HG03196 (cell line): ENCODE data around the gene FNDC11.
"Not testable (repeated sequence)": the region's sequence is repeated elsewhere in the genome, so short reads cannot be mapped to it uniquely, and the experiment has no call there.

Source experiments
- ATAC-seq: cut with Tn5 transposase; IDR thresholded peaks from one replicate; pipeline ENCODE4 v1.9.1; 2021; ENCODE audit not compliant: unreplicated experiment

The FNDC11 gene

GRCh38 chr20:63553251-63553932 is 567 bp upstream of the FNDC11 start:
- ATAC-seq = peak; percentile 38

- ATAC-seq = no peak
Observed at GRCh38 chr20:63554361-63555278, 661 bp downstream of the FNDC11 start.

- no peak for ATAC-seq
Observed at GRCh38 chr20:63555661-63556381, 1.9 kb downstream of the FNDC11 start.

GRCh38 chr20:63556873-63557478 is 3.0 kb downstream of the FNDC11 start:
- no peak for ATAC-seq

GRCh38 chr20:63557481-63557891 is 3.5 kb downstream of the FNDC11 start:
- no peak for ATAC-seq

- no peak for ATAC-seq
Observed at GRCh38 chr20:63558804-63559484, 5.0 kb downstream of the FNDC11 start.

- not testable (repeated sequence) for ATAC-seq
Observed at GRCh38 chr20:63559485-63560332, 5.8 kb downstream of the FNDC11 start.

GRCh38 chr20:63560333-63560805 is 6.4 kb downstream of the FNDC11 start:
- no peak for ATAC-seq

- no peak for ATAC-seq
Observed at GRCh38 chr20:63560856-63561609, 7.1 kb downstream of the FNDC11 start.

GRCh38 chr20:63561624-63562396 is 7.9 kb downstream of the FNDC11 start:
- ATAC-seq = no peak

GRCh38 chr20:63562461-63563224 is 8.7 kb downstream of the FNDC11 start:
- ATAC-seq = no peak

- ATAC-seq = no peak
Observed at GRCh38 chr20:63563225-63563935, 9.4 kb downstream of the FNDC11 start.

- no peak for ATAC-seq
Observed at GRCh38 chr20:63564036-63564810, 10.3 kb downstream of the FNDC11 start.

GRCh38 chr20:63565021-63565698 is 11.2 kb downstream of the FNDC11 start:
- no peak for ATAC-seq

GRCh38 chr20:63565699-63566335 is 11.9 kb downstream of the FNDC11 start:
- ATAC-seq = no peak
